DMS53 treated with DMSO at 0.1 percent for 48 hours (cell line): ENCODE results near the gene GDF15.
A peak's percentile ranks its signal among the peaks of the same experiment; 100 is the strongest.
"Not testable (repeated sequence)": the region's sequence is repeated elsewhere in the genome, so short reads cannot be mapped to it uniquely, and the experiment has no call there.

Source experiments
- DNase-seq: peaks from one replicate; lab custom pipeline; 2025; ENCODE audit not compliant: unreplicated experiment; lab: John Stamatoyannopoulos, UW

The GDF15 gene

DNA sequence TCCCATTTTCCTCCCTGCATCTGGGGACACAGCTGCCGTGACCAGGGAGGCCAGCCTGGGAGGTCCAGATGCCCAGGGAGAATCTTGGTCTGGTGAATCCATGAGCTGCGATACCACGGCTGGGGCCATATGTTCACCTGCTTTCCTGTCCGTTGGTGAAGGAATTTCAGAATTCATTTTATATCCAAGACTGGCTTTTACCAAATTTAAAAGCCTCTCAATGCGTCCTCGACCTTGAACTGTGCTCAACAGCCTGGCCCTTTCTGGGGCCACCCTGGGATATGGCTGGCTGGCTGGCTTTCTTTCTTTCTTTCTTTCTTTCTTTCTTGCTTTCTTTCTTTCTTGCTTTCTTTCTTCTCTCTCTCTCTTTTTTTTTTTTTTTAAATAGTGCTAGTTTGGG is 22.2 kb upstream of the GDF15 start:
- DNase-seq, result no peak

DNA sequence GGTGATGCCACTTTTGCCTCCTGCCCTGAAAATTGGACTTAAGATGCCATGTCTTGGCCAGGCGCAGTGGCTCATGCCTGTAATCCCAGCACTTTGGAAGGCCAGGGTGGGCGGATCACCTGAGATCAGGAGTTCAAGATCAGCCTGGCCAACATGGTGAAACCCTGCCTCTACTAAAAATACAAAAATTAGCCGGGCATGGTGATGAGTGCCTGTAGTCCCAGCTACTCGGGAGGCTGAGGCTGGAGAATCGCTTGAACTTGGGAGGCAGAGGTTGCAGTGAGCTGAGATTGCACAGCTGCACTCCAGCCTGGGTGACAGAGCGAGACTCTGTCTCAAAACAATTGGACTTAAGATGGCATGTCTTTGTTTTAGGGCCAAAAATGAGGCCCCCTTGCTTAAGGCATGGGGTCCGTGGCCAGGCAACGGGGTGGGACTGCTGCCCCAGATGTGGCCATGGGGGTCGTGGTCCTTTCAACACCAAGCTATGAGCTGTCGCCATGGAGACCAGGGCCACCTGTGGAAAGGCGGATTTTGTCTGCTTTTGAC is 21.6 kb upstream of the GDF15 start:
- not testable (repeated sequence) for DNase-seq

DNA sequence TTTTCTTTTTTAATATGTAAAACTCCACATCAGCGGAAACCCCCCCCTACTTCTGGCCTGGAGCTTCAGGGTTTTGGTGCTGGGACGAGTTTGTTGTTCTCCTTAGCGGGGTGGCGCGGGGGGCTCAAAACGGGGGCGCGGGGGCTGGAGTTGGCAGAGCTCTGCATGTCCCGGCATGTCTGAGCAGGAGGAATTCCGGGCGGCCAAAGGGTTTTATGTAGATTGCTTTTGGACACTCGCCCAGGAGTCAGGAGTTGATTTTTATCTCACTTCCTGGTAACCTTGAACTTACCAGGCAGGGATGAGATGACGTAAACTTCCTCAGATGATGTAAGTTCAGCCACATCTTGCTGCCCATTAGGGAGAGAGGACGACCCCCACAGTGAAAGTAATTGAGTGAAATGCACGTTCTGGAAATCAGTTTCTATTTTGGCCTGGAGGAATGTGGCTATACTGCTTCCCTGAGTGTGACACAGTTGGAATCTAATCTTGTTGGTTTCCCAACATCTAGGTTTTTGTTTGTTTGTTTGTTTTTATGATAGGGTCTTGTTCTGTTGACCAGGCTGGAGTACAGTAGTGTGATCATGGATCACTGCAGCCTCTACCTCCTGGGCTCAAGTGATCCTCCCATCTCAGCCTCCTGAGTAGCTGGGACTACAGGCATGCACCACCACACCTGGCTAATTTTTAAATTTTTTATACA is 21.0 kb upstream of the GDF15 start:
- peak; percentile 80 for DNase-seq

DNA sequence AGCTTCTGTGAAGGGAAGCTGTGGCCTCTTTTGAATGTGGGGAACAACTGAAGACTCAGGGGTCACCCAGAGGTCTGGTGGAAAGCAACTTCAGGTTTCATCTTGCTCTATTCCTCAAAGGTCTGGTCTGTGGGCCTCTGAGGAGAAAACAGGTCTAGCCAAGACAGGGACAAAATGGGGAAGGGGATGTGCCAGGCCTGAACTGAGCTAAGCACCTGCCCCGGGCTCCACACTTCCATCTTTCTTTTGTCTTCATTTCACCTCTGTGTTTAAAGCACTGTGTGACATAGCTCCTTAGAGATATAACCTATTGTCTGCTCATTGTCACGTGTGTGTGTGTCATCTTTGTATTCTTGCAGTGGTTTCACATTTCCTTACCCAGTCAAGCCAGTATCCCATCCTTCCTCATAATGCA is 19.9 kb upstream of the GDF15 start:
- peak; percentile 43 for DNase-seq

DNA sequence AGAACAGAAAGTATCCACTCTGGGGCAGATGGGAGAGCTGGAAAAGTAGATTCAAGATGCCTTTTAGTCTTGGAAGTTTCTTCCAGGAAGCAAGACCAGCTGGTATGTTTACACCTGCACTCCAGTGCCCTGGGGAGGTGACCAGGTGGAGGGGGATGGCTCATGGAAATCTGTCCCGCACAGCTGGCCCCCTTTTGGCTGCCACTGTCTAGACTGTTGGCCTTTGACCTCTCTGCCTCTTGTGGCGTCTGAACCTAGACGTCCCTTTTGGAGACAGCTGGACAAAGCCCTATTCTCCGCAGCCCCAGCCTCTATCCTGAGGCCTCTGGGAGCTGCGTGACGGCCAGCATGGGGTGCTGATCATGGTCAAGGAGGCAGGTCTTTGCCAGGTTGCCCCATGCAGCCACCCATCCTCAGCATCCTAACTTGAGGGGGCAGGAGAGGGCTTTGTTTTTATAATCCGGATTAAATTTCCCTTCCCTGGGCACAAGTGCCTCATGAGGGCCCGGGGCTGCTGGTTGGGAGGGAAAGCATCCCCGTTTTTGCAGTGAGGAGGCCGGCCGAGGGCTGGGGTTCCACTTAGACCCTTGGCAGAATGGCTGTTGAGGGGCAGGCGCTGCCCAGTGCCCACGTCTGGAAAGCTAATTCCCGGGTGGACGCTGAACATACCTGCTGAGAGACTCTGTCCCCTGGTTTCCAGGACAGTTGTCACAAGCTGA is 17.3 kb upstream of the GDF15 start:
- no peak for DNase-seq

DNA sequence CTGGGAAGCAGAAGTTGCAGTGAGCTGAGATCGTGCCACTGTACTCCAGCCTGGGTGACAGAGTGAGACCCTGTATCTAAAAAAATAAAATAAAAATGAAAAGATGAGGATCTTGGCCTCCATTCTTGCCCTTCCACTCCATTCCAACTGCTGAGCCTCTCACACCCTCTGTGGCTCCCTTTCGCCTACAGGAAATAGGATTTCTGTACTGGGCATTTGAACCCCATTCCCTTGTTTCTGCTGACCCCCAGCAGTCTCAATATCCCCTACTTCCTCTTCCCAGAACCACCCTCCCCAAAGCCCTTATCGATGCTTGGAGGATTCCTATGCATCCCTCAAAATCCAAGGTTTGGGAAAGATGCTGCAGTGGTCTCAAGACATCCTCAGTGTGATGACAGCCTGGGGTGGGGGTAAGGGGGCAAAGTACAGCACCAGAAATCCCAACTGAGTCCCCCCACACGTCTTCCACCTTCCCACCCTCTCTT is 12.5 kb upstream of the GDF15 start:
- DNase-seq, result no peak

DNA sequence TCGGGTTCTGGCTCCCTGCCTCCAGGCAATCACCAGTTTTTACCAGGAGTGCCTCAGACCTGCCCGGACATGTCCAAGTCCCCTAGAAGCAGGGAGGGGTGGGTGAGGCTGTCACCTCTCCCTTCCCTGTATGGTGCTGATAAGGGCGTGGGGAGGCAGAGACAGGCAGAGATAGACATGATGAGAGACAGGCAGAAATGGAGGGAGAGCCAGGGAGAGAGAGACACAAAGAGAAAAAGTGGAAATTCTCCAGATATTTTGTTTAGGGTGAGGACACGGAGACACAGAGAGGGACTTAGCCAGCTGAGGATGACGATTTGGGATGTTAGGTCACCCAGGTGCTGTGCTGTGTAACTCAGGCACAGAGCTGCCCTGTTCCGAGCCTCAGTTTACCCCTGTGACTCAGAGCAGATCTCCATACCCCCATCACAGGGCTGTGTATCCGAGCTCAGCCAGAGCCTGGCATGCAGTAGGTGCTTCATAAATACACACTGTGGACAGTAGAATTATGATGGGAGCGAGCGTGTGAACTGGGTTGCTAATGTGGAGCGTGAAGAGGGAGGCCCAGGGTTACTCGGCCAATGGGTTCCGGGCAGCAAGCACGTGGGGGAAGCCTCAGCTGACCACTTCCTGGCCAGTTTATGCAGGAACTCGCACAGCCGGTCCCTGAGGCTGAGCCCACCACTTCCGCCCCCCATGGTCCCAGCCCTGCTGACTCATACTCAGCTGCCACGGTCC is 11.9 kb upstream of the GDF15 start:
- peak; percentile 88 for DNase-seq

DNA sequence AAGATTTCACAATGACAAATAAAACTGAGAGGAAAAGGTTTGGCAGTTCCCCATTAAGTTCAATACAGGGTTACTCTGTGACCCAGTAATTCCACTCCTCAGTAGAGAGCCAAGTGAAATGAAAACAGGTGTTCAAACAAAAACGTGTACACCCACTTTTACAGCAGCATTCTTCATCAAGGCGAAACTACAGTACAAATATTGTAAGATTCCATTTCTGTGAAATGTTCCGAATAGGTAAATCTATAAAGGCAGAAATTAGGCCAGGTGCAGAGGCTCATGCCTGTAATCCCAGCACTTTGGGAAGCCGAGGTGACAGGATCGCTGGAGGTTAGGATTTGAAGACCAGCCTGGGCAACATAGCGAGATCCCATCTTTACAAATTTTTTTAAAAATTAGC is 8.9 kb upstream of the GDF15 start:
- DNase-seq, result peak; percentile 93

DNA sequence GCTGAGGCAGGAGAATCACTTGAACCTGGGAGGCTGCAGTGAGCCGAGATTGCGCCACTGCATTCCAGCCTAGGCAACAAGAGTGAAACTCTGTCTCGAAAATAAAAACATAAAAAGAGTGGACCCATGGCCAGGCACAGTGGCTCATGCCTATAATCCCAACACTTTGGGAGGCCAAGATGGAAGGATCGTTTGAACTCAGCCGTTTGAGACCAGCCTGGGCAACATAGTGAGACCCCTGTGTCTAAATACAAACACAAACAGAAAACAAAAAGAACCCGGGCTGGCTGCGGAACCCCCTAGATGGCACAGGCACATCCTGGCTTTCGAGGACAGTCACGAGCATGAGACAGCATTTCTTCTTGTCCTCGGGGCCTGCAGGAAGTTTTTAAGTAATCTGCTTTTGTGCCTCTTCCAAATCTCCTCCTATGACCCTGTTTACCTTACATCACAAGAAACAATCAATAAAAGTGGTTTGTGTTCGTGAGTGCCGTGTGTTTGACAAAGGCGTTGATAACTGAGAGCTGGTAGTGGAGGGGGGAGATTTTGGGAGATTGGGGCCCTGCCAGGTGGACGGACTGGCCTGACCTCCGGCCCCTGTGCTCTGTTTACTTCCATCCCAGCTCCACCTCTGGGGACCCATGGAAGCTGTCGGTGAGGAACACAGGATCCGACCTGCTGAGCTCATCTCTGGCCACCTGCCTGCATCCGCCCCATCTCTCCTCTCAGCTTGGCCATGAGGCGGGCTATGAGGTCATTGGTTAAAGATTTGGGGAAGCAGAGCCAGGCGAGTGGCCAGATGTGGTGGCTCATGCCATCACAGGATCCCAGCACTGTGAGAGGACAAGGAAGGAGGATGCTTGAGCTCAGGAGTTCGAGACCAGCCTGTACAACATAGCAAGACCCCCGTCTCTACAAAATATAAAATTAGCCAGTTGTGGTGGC is 5.9 kb upstream of the GDF15 start:
- peak; percentile 89 for DNase-seq

DNA sequence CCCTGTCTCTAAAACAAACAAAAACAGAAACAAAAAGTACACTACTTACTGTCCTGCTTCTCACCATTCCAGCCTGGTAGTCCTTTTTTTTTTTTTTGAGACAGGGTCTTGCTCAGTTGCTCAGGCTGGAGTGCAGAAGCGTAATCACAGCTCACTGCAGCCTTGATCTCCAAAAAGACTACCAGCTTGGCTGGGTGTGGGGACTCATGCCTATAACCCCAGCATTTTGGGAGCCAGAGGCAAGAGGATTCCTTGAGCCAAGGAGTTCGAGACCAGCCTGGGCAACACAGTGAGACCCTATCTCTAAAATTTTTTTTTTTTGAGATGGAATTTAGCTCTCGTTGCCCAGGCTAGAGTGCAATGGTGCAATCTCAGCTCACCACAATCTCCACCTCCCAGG is 5.1 kb upstream of the GDF15 start:
- no peak for DNase-seq

DNA sequence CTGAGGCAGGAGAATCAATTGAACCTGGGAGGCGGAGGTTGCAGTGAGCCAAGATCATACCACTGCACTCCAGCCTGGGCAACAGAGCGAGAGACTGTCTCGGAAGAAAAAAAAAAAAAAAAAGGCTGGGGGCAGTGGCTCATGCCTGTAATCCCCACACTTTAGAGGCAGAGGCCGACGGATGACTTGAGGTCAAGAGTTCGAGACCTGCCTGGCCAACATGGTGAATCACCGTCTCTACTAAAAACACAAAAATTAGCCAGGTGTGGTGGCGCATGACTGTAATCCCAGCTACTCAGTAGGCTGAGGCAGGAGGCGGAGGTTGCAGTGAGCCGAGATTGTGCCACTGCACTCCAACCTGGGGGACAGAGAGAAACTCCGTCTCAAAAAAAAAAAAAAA is 2.3 kb upstream of the GDF15 start:
- not testable (repeated sequence) for DNase-seq

DNA sequence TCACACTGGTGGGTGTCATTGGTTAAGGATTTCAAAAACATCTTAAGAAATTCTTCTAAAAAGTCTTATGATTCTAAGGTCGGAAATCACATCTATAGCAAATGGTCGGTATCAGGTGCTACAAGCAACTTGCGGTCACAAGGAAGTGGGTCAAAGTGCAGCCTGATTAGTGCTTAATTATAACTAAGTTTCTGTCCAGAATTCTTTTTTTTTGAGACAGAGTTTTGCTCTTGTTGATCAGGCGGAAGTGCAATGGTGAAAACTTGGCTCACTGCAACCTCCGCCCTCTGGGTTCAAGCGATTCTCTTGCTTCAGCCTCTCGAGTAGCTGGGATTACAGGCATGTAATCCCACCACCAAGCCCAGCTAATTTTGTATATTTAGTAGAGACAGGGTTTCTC is 1.2 kb upstream of the GDF15 start:
- no peak for DNase-seq

DNA sequence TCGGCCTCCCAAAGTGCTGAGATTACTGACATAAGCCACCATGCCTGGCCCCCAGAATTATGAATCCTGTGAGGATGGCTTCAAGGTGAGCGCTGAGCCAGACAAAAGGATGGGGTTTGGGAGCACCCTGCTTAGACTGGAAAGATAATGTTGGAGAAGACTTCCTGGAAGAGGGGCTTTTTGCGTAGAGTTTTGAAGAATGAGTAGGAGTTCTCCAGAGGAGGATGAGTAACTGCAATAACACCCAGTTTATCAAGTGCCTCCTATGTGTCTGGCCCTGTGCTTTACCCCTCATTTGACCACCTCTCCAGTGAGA is 641 bp upstream of the GDF15 start:
- DNase-seq, result no peak

DNA sequence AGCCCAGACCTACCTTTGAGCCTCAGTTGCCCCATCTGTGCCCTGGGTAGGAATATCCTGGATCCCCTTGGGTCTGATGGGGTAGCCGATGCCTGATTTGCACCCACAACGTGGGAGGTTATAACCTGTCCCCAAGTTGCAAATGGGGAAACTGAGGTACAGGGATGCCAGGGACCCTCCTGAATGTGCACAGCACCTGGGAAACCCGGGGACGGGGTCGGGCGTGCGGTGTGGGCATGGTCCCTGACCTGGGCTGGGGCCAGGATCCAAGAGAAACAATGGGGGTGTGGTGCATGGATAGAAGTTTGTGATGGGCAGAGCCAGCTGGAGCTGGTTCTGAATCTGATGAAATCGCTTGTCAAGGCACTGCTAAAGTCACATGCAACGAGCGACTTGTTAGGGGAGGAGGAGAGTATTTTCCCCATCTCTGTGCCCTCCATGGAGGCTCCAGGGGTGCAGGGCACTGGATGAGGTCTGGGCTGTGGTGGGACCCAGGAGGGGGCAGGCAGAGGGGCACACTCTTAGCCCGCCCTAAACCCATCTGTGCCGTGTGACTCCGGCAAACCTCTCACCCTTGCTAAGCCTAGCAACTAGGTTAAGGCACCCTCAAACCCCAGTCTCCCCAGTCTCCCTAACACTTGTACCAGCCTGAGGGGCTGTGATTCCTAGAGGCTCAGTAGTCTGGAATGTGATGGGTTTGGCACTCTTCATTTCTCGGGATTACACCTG is 749 bp downstream of the GDF15 start:
- DNase-seq, result peak; percentile 25

DNA sequence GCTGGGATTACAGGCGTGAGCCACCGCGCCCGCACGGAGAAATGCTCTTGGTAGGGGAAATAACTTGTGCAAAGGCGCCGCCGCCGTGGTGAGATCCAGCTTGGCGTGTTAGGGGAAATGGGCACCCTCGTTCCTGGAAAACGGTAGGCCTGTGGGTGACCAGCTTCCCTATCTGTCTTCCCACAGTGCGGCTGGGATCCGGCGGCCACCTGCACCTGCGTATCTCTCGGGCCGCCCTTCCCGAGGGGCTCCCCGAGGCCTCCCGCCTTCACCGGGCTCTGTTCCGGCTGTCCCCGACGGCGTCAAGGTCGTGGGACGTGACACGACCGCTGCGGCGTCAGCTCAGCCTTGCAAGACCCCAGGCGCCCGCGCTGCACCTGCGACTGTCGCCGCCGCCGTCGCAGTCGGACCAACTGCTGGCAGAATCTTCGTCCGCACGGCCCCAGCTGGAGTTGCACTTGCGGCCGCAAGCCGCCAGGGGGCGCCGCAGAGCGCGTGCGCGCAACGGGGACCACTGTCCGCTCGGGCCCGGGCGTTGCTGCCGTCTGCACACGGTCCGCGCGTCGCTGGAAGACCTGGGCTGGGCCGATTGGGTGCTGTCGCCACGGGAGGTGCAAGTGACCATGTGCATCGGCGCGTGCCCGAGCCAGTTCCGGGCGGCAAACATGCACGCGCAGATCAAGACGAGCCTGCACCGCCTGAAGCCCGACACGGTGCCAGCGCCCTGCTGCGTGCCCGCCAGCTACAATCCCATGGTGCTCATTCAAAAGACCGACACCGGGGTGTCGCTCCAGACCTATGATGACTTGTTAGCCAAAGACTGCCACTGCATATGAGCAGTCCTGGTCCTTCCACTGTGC is 2.4 kb downstream of the GDF15 start:
- DNase-seq, result peak; percentile 21

DNA sequence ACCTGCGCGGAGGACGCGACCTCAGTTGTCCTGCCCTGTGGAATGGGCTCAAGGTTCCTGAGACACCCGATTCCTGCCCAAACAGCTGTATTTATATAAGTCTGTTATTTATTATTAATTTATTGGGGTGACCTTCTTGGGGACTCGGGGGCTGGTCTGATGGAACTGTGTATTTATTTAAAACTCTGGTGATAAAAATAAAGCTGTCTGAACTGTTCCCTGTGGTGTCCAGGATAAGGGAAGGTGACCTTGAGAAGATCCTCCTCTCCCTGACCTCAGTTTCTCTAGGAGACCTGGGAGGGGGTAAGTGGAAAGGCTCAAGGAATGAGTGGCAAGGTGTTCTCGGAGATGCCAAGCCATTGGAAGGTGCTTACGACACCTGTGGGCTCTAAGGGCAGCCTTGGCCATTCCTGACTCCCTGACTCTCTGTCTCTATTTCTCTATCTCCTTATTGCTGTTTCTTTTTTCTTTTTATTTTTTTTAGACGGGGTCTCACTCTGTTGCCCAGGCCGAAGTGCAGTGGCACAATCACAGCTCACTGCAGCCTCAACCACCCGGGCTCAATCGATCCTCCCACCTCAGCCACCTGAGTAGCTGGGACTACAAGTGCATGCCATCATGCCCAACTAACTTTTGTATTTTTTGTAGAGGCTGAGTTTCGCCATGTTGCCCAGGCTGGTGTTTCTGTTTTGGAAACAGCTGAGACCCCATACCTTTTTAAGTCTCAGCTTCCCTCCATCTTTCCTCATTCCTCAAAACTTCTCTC is 3.2 kb downstream of the GDF15 start:
- no peak for DNase-seq

DNA sequence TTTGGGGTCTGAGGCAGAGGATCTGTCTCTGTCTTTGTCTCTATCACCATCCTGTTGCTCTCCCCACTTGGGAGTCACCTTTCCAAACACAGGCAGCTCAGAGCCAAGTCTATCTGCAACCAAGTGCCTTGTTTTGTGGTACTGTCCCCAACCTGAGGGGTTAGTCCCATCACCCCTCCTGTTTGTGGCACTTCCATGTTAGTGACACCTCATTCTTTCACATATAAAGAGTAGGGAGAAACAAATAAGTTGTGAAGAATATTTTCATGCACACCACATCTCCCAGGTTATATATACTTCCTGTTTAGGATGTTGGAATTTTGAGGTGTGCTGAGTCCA is 3.7 kb downstream of the GDF15 start:
- no peak for DNase-seq

DNA sequence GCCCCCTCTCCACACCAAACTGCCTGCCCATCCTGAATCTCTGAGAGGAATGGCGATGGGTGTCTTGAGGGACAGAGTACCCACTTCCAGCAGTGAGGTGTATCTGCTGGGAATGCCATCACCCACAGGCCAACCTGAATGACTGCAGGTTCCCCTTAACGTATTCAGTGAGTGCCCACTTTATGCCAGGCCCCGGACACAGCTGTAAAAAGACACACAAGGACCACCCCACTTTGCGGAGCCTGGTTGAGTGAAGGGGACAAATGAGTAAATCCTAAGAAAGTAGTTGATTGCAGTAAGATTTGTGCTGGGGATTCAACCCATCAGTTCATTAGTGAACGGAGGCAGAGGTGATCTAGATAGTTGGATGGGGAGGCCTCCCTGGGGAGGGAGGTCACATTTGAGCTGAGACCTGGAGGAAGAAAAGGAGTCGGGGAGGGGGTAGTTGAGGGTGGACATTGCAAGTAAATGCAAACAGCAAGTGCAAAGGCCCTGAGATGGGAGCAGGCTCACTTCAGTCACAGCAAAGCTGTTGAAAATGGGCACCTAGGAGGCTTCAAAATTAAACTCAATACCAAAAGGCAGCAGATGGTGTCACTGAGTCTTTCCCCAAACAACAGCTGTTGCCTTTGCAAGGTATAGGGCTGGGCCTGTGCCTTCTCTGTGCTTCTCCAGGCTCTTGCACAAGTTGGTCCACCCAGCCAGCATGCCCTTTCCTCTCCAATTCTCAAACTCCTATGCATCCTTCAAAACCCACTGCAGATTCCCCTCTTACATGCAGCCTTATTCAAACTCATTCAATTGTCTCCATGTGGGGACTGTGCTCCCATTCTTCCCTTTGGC is 4.3 kb downstream of the GDF15 start:
- no peak for DNase-seq
